NCI-H69 (cell line): ENCODE data around the gene FHOD3.

ENCODE experiments used
- DNase-seq: peaks from one replicate; lab custom pipeline; 2025; lab: John Stamatoyannopoulos, UW

Gene FHOD3

DNA sequence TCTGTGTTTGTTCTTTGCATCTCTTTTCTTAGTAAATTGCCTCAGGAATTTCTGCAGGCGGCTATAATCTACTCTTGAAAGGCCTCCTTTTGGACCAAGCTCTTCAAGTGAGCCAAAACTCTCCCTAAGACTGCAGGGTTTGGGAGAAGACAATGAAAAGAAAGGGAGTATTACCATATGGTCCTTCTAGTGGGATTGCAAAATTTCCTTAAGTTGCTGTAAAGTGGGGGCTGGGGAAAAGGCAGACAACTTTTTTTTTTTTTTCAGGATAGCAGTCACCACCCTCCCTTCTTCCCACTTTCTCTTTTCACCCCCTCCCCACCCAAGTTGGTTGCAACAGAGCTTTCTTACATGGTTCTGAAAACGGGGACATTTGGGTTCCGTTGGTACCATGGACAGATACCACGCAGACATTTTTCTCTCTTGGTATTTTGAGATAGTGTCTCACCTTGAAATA, 183.7 kb downstream of the FHOD3 start:
- no peak for DNase-seq

DNA sequence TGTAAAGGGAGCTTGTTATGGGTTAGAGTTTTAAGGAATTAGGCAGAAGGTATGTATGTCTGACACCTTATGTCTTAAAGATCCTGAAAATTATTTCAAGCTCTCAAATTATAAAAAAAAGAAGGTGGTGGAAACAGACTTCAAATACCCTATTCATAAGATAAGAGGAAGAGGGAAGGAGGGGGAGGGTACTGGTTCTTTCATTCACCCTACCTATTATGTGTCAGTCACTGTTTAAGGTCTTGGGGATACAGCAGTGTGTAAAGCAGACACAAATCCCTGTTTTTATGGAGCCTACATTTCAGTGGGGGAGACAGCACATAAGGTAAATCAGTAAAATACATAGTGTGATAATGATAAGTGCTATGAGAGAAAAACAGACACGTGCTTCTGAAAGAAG, 184.4 kb downstream of the FHOD3 start:
- no peak for DNase-seq

DNA sequence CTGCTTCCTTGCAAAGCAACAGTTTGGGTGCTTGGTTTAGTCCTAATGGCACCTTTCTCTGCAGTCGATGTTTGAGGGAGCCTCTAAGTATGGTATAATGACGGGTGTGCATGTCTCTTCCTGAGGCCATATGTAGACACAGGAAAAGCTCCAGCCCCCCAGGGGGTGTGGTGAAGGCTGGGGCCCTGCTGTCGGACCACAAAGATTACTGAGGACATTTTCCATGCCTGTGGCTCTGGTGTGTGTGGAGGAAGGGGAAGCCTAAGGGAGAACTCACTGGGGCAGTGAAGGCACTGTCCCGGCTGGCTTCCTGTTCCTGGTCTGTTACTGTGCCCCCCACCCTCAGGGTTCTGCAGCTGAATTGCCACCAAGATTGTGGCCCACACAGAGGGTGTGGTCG, 187.1 kb downstream of the FHOD3 start:
- DNase-seq = peak; percentile 97

- no peak for DNase-seq
Observed at GRCh38 chr18:36485772-36486171, 188.3 kb downstream of the FHOD3 start.

GRCh38 chr18:36488131-36488530, 190.6 kb downstream of the FHOD3 start:
- DNase-seq = no peak

DNA sequence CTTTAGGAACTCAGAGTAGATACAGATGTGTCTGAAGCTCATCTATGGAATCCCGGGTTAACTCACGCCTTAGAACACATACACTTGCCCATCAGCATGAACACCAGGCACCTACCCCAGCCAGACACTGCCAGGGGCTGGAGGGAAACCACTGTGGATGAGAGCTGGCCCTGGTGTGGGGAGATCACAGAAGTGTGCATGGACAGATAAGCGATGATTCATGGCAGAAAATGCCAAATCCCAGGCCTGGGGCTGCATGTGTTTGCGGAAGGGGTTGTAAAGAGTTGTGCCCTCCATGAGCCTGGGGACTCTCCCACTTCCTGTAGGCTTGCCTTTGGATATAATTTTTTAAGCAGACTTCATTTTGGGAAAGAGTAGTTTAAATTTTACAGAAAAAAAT, 193.4 kb downstream of the FHOD3 start:
- no peak for DNase-seq

DNA sequence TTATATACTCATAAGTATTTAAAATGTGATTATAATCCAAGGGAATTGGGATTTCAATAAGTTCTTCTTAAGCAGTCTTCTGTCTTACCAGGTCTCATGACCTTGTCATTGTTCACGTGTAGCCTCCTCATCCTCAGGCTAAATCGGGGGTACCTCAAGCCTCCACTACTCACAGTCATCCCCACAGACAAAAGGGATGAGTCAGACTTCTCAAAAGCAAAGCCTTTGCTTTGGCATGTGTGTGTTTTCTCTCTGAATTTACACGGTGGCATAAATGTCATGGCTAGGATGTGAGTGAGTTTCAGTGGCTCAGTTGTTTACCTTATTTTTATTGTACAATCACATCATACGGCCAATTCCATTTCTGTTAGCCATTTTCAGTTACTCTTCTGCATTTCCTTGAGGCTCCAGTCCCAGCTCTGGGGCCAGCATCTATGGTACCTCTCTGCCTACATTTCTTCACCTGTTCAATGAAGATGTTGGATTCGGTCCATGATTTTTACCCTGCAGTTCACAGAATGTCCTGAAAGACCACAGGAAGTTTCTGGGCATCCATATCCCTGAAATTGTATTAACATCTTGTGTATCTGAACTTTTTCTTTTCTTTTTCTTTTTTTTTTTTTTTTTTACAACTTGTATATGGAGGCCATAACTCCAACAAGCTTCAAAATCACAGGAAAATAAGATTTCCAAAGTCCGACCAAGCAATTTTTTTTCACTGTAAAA, 195.3 kb downstream of the FHOD3 start:
- DNase-seq = peak; percentile 24

- peak; percentile 87 for DNase-seq
Observed at GRCh38 chr18:36493349-36494159, 196.0 kb downstream of the FHOD3 start.

DNA sequence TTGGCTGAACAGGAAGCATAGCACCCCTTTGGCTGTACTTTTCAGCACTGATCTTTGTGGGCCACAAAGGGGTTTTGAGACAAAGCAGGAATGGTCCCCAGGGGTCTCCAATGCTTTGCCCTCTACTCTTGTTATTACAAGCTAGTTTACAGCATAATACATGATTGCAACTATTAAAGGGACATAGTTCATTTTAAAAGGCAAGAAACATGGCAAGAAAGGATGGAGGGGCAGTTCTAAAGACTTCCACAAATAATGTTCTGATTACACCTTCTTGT, 196.6 kb downstream of the FHOD3 start:
- DNase-seq = no peak

- DNase-seq = no peak
Observed at GRCh38 chr18:36496022-36496421, 198.5 kb downstream of the FHOD3 start.

DNA sequence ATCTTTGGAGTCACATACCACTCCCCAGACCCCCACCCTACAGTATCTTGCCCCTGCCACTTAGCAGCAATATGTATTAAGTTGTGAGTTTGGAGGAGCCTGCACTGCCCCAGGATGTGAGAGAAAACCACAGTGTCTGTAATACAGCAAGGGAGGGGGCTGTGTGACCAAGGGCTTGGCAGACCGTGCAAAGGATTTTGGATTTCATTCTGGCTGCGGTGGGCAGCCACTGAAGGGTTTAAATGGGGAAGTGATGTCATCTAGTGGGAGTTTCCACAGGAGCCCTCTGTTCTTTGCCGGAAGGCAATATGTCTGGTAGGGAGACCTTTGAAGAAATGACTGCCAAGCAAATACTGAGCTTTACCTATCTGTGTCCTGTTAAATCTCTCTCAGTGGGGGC, 202.4 kb downstream of the FHOD3 start:
- DNase-seq = no peak

GRCh38 chr18:36501100-36501499, 203.6 kb downstream of the FHOD3 start:
- peak; percentile 57 for DNase-seq

DNA sequence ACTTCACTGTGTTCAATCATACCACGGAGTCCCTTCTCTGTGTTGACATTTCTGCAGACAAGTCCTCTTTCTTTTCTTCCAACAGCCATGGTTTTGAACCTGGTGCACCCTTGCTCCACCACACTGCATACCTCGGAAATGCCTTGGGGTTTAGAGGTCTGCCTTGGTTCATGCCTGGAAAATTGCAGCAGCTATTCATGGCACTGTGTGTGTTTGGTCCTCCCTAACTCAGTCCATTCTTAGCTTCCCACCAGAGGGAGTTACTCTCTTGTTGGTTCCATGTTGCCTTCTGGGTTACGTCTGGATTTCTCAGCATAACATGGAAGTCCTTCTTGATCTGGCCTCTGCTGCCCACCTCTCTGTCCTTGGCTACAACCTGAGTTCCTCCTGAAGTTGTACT, 206.0 kb downstream of the FHOD3 start:
- no peak for DNase-seq

GRCh38 chr18:36504928-36505327, 207.4 kb downstream of the FHOD3 start:
- DNase-seq = no peak

- no peak for DNase-seq
Observed at GRCh38 chr18:36505665-36506064, 208.2 kb downstream of the FHOD3 start.

- no peak for DNase-seq
Observed at GRCh38 chr18:36509646-36510197, 212.2 kb downstream of the FHOD3 start.

DNA sequence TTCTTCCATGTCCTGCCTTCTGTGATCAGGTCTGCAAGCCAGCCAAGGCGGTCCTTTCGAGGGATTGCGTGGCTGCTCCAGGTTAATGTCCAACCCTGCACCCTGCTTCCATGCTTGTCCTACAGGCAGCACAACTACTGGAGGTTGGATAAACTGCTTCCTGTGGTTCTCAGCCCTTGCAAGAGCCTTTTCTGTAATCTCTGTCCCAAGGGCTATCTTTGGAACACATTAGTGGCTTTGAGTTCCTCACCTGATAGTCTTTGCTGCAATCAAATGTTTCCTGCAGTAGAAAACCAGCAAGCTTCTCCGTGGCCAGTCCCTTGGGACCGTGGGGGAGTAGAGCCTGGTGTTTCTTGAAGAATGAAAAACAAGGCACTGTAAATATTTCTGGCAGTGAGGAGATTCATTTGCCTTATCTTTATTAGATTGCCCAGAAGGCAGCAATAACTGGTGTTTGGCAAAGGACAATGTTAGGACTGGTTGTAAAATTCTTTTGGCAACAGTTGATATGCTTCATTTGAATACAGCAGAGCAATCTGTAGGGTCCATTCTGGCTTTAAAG, 214.4 kb downstream of the FHOD3 start:
- peak; percentile 69 for DNase-seq

DNA sequence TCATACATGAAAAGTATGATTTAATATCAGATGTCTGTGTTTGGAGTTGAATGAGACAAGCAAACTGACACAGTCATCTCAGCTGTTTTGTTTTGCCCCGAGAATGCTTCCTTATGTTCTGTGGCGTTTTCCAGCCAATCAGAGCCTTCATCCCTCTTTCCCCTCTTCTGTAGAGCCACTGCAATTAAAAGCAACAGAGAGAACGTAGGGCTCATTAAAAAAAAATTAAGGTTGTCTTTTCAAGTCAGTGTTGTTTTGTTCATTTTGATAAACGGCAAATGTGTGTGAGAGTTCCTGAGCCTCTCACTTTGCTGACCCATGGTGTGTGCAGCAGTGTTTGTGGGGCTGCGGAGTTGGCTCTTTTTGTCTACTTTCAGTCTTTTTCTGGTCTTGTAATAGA, 216.0 kb downstream of the FHOD3 start:
- DNase-seq = no peak

DNA sequence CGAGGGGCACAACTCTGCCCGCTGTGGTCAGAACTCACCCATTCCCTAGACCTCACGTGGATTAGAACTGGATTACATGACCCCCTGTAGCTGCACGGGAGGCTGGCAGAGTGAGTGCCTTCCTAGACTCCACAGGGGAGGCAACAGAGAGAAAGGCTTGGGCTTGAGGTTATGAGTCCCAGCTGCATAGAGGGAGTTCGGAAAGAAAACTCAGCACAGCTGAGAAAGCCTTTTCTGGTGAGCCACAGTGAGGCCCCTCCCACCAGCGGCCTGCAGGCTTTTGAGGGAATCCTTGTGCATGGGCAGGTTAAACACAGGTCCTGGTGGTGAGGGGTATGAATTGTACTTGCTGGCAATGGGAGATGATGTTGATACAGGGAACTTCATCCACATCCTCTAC, 217.3 kb downstream of the FHOD3 start:
- DNase-seq = no peak

GRCh38 chr18:36516258-36516657, 218.7 kb downstream of the FHOD3 start:
- no peak for DNase-seq

DNA sequence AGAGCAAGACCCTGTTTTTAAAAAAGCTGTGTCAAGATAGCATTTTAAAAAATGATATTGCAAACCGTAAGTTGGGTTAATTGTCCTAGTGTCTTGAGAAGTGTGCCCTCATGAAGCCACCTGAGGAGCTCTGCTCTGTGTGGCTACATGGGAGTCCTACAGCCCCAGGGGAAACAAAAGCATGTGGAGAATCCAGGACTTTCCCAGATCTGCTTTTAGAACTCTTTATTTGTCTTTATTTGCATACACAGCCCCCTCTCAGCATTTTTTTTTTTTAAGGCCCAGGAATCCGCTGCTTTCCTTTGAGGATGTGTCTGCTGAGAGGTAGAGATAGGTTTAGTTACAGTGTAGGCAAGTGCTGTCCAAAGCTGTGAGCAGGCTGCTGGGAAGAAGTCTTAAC, 219.2 kb downstream of the FHOD3 start:
- DNase-seq = peak; percentile 18

DNA sequence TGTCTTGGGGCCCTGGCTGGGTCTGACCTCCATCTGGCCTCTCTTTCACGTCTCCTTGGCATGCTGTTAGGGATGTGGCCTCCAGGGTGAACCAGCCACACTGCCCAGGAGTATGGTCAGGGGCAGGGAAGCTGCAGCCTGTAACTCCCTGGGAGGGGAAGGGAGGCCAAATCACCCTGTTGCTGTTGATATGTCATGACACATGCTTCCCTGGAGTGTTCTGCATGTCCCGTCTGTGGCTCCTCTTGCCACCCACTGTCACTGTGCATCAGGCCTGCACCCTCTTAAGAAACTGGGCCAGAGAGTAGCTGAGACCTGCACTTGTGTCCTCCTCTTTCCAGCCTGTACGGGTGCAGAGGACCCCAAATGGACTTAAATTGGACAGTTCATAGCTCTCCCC, 221.3 kb downstream of the FHOD3 start:
- no peak for DNase-seq

GRCh38 chr18:36519358-36519757, 221.8 kb downstream of the FHOD3 start:
- no peak for DNase-seq
